ENCODE data around the gene STPG1. TPM values are rescaled to one million over a fixed set of nuclear protein-coding genes. Genes with fewer than 3 reads are reported as not detected.

STPG1 gene
- total and polyA plus RNA-seq, 9 of the 15 experiments (the other 6 are each of a cell fraction or from before 2014, with no cell fraction given) = 5.0 to 11.9 (median 8.3) TPM

GRCh38 chr1:24415334-24415909 lies 1.8 kb upstream of the STPG1 start, which contains the start of gene NIPAL3 (continued):
- TF ChIP-seq ZNF830 (CRISPR knock-in tag; IDR thresholded peaks at IDR 0.05) (no peak), FOXM1 (IDR thresholded peaks at IDR 0.05; ENCODE audit: low read depth) (no peak), FOXM1 (CRISPR knock-in tag; IDR thresholded peaks at IDR 0.05; ENCODE audit: low read depth) (no peak), CBFA2T2 (conservative IDR thresholded peaks at IDR 0.05) (no peak), POU5F1 (IDR thresholded peaks at IDR 0.05; ENCODE audit: borderline replicate concordance, low read depth, low read length, partially characterized antibody) (no peak), ZNF280A (IDR thresholded peaks at IDR 0.05; ENCODE audit: low read depth, partially characterized antibody) (no peak), EP300 (IDR thresholded peaks at IDR 0.05; ENCODE audit: low read length) (peak; percentile 29), ZBTB12 (CRISPR knock-in tag; IDR thresholded peaks at IDR 0.05) (no peak), ZNF668 (CRISPR knock-in tag; IDR thresholded peaks at IDR 0.05) (no peak), TRIM28 (IDR thresholded peaks at IDR 0.05) (no peak), CBX2 (IDR thresholded peaks at IDR 0.05; ENCODE audit: insufficient read depth, low read length, poor library complexity, severe bottlenecking) (no peak), SIN3A (IDR thresholded peaks at IDR 0.05; ENCODE audit: borderline replicate concordance in 2 of 2, control insufficient read depth in 1 of 2, low read depth in 2 of 2, low read length in 2 of 2) (no peak), SMARCC2 (IDR thresholded peaks at IDR 0.05; ENCODE audit: low read depth) (no peak), NR2F6 (CRISPR knock-in tag; IDR thresholded peaks at IDR 0.05) (no peak), RUNX1 (IDR thresholded peaks at IDR 0.05; ENCODE audit: low read depth) (no peak), MTA3 (IDR thresholded peaks at IDR 0.05; ENCODE audit: borderline replicate concordance) (peak; percentile 85; the same call in 1 of the 2 replicates), NFIX (CRISPR knock-in tag; IDR thresholded peaks at IDR 0.05; ENCODE audit: low read depth) (no peak), YBX1 (IDR thresholded peaks at IDR 0.05) (no peak), ZNF77 (CRISPR knock-in tag; IDR thresholded peaks at IDR 0.05) (no peak), BMI1 (IDR thresholded peaks at IDR 0.05; ENCODE audit: low read length) (no peak), PURB (CRISPR knock-in tag; IDR thresholded peaks at IDR 0.05; ENCODE audit: low read depth) (no peak), ZSCAN32 (CRISPR knock-in tag; IDR thresholded peaks at IDR 0.05) (no peak), ZBTB34 (CRISPR knock-in tag; IDR thresholded peaks at IDR 0.05) (no peak), ILF3 (IDR thresholded peaks at IDR 0.05; ENCODE audit: borderline replicate concordance) (no peak), TOE1 (IDR thresholded peaks at IDR 0.05; ENCODE audit: borderline replicate concordance) (no peak), TOE1 (CRISPR knock-in tag; IDR thresholded peaks at IDR 0.05; ENCODE audit: borderline replicate concordance, low read depth) (no peak), ARHGAP35 (IDR thresholded peaks at IDR 0.05; ENCODE audit: partially characterized antibody) (no peak), ZNF707 (CRISPR knock-in tag; conservative IDR thresholded peaks at IDR 0.05) (no peak)
